ENCODE measurements around the gene TAP2. TPM values are rescaled to one million over a fixed set of nuclear protein-coding genes. Genes with fewer than 3 reads are reported as not detected.

Gene TAP2
- total RNA-seq, 4 donors from 2014 or later = 12.3 to 48.2 (median 27.1) TPM

DNA sequence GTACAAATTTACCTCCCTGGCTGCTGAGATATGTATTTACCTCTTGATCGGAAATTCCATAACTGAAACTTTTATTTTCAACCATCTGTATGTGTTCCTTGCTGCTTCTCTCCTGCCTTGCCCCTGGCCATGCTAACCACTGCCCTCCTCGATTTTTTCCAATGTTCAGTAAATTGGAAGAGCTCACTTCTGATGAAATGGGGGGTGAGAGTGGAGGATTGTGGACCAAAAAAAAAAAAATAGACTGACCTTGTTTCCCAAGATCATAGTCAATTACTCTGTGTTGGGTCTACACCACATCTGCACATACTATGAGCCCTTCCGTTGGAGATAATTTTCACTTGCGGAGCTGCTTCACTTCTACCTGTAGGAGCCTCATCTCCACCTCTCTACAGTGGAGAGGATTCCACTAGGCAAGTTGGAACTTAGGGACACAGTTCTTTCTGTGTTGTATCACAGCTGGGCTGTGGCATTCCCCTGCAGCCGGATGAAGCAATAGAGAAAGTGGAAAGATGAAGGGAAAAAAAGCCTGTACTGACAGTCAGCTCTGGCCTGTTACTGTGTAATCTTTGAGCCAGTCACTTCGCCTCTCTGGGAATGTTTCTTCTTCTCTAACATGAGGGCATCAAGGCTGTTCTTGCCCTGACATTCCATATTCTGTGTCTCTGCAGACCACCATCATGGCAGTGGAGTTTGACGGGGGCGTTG lies 17.1 kb upstream of the TAP2 start:
- intact Hi-C loops (cut with DNase I; ENCODE audit: low total_unique reads) = no loop called here
- peak overlapping the region in 1 of 4 donors; percentile 91 for H3K4me3 ChIP-seq
- H3K27ac ChIP-seq = peak overlapping the region; percentile 98 to 99 (median 99)

DNA sequence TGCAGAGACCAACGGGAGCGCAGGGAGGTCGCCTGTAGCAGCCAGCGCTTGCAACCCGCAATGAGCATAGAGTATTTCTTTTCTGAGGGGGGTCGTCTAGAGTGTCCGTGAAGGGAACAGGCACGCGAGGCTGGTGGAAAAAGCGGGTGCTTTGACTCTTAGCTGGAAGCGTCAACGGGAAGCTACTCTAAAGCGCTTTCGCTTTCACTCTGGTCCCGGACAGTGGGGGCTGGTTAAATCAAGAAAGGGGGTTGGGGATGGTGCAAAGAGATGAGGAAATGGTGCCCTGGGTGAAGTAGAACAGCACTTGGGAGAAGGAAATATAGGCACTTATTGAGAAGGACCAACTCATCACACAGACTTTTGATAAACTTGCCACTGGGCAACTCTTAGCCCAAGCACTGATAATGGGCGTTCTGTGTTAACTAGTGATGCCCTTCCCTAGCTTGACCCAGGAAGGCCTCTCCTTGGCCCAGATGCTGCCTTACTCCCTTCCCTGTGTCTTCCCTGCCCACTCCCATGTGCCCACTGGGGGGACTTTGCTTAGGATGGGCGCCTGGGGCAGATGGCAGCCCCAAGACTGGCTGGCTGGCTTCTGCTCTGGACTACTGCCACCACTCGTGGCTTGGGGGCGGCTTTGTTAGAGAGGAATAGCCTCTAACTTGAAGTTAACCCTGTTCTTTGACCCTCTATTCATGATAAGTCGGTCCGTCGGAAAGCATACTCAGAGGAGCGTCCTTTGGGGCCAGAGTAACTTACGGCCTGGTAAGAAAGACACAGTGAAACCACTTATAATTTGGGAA lies 16.0 kb upstream of the TAP2 start:
- 0 to 11% methylated on average over 14 to 23 of the region's 24 CpGs for WGBS, 2 donors (ENCODE audit: low coverage in 1 of 2)
- peaks cover 9 to 40% (median 18%) of the 10 kb centered on the region in 4 donors for H3K4me1 ChIP-seq
- intact Hi-C loops (cut with DNase I; ENCODE audit: low total_unique reads) = no loop called here

More for the DNA sequence above, 17.1 kb upstream of the TAP2 start:
- no peak for DNase-seq
- Histone ChIP-seq H3K4me1 (peaks cover 9 to 35% (median 18%) of the 10 kb centered on the region in 4 donors), H3K9me3 (no peaks in the 10 kb centered on the region), H3K27me3 (no peaks in the 10 kb centered on the region), H3K36me3 (peaks cover 0 to 26% (median 0%) of the 10 kb centered on the region in 4 donors)
- TF ChIP-seq, protein P1, sequence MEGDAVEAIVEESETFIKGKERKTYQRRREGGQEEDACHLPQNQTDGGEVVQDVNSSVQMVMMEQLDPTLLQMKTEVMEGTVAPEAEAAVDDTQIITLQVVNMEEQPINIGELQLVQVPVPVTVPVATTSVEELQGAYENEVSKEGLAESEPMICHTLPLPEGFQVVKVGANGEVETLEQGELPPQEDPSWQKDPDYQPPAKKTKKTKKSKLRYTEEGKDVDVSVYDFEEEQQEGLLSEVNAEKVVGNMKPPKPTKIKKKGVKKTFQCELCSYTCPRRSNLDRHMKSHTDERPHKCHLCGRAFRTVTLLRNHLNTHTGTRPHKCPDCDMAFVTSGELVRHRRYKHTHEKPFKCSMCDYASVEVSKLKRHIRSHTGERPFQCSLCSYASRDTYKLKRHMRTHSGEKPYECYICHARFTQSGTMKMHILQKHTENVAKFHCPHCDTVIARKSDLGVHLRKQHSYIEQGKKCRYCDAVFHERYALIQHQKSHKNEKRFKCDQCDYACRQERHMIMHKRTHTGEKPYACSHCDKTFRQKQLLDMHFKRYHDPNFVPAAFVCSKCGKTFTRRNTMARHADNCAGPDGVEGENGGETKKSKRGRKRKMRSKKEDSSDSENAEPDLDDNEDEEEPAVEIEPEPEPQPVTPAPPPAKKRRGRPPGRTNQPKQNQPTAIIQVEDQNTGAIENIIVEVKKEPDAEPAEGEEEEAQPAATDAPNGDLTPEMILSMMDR (IDR thresholded peaks at IDR 0.05) = no peak
- TF ChIP-seq EP300 (IDR thresholded peaks at IDR 0.05; ENCODE audit: low read depth) (no peak), POLR2A (IDR thresholded peaks at IDR 0.05) (no peak), POLR2AphosphoS5 (IDR thresholded peaks at IDR 0.05) (no peak)
- in situ Hi-C loops (cut with MboI; ENCODE audit: low pct_ligation_motif_present in 1 of 4, low pct_unique_long_range_greater_than_20kb in 1 of 4, low sequenced_read_pairs in 3 of 4) = no loop called here
- 67 to 91% methylated on average over 5 to 8 of the region's 8 CpGs for WGBS, 2 donors (ENCODE audit: low coverage in 1 of 2)

DNA sequence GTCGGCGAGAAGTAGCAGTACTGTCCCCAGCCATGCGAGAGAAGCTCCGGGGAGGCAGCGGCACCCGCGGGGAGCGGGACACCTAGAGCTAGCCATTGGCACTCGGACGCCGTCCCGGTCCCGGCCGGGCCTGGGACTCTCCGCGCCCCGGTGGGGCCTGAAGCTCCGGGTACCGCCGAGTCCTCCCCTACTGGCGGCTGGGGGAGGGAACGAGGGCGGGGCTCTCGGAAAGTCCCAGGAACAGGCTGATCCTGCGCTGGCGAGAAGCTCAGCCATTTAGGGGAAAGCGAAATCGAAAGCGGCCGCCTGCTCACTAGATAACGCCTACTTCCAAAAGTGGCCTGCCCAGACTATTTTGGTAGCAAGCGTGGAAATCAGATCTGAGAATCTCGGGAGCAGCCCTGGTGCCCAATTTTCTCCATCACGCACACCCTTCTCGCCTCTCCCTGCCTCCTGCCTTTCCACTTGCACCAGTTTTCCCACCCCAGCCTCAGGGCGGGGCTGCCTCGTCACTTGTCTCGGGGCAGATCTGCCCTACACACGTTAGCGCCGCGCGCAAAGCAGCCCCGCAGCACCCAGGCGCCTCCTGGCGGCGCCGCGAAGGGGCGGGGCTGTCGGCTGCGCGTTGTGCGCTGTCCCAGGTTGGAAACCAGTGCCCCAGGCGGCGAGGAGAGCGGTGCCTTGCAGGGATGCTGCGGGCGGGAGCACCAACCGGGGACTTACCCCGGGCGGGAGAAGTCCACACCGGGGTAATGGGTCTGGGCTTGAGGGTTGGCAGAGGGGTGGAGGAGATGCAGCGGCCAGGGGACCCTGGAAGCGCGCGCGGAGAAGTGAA lies 15.2 kb upstream of the TAP2 start, which contains the start of the genes PSMB9 and TAP1:
Gene PSMB9 (plus strand): TSS at position 652 of the 835 bp plus-strand sequence. CDS start 38 bp downstream, at position 690.
Gene TAP1 (minus strand): TSS at position 164 of the 835 bp plus-strand sequence. CDS start 68 bp downstream, at position 96.
- H3K36me3 ChIP-seq = peaks cover 0 to 33% (median 4%) of the 10 kb centered on the region in 4 donors
- peak within 1 kb of the TSS; percentile 72 to 91 (median 82) for H3K4me3 ChIP-seq
- intact Hi-C loops (cut with DNase I; ENCODE audit: low total_unique reads) = no loop called here
- no peaks in the 10 kb centered on the region for H3K27me3 ChIP-seq
- TF ChIP-seq POLR2A (IDR thresholded peaks at IDR 0.05) (peak; percentile 97), POLR2AphosphoS5 (IDR thresholded peaks at IDR 0.05) (peak; percentile 88 to 96 (median 90)), EP300 (IDR thresholded peaks at IDR 0.05; ENCODE audit: low read depth) (peak; percentile 59)
- TF ChIP-seq, protein P1 (IDR thresholded peaks at IDR 0.05) = peak; percentile 75 to 97 (median 82)
- in situ Hi-C loops (cut with MboI; ENCODE audit: low pct_ligation_motif_present in 1 of 4, low pct_unique_long_range_greater_than_20kb in 1 of 4, low sequenced_read_pairs in 3 of 4) = no loop called here
- H3K27ac ChIP-seq = peak within 1 kb of the TSS; percentile 98 to 99 (median 99)
- H3K9me3 ChIP-seq = no peaks in the 10 kb centered on the region
- H3K4me1 ChIP-seq = peaks cover 9 to 40% (median 18%) of the 10 kb centered on the region in 4 donors
- WGBS, 2 donors (ENCODE audit: low coverage in 1 of 2) = 0% methylated on average over 48 of the region's 68 CpGs; no CpG with 5 or more reads in 1 of the 2 donors
- DNase-seq = peak; percentile 97

More for the DNA sequence above, 16.0 kb upstream of the TAP2 start:
- peak; percentile 66 for DNase-seq
- Histone ChIP-seq H3K27me3 (no peaks in the 10 kb centered on the region), H3K4me3 (peak overlapping the region; percentile 72 to 91 (median 82)), H3K27ac (peak overlapping the region; percentile 98 to 99 (median 99)), H3K9me3 (no peaks in the 10 kb centered on the region), H3K36me3 (peaks cover 0 to 34% (median 4%) of the 10 kb centered on the region in 4 donors)
- no peak for TF ChIP-seq POLR2AphosphoS5 (IDR thresholded peaks at IDR 0.05)
- TF ChIP-seq, protein P1 (IDR thresholded peaks at IDR 0.05) = no peak
- no peak for TF ChIP-seq EP300 (IDR thresholded peaks at IDR 0.05; ENCODE audit: low read depth)
- TF ChIP-seq POLR2A (IDR thresholded peaks at IDR 0.05) = no peak
- in situ Hi-C loops (cut with MboI; ENCODE audit: low pct_ligation_motif_present in 1 of 4, low pct_unique_long_range_greater_than_20kb in 1 of 4, low sequenced_read_pairs in 3 of 4) = no loop called here
